ENCODE data around the gene ATP8A2.

The ATP8A2 gene

DNA sequence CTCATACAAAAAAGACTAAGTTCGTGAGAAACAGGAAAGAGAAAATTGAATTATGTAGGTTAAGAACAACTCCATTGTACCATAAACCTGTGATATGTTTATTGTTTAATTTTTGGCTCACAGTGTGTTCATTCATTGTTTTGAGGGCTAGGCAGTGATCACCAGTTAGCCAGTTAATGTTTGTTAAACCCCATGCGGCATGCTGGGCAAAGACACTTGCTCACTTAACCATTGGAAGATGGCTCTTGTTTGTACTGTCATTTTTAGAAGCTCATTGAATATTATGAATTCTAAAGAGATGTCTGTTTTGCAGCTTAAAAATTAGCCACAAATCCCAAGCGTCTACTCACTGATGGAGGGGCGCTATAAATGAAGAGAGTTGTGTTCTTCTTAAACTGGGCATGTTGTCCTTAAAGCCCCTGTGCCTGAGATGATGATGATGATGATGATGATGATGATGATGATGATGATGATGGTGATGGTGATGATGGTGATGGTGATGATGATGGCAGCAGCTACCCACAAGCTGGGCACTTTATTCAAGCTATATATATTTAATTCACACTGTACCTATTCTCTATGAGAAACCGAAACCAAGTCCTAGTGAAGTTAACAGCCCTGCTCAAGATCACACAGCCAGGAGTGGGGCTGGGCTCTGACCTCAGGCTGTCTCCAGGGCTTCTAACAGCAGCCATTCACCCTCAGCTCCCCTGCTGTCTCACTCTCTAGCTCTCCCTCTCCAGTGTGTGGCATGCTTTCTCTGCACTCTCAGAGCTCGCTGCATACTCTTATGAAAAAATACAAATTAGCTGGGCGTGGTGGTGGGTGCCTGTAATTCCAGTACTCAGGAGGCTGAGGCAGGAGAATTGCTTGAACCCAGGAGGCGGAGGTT, 510.9 kb downstream of the ATP8A2 start:
- no peak for DNase-seq (ENCODE audit: low read depth, low spot score)
- Histone ChIP-seq H3K27ac (peak overlapping the region; percentile 71), H3K36me3 (ENCODE audit: insufficient read depth, low read length) (no peaks in the 10 kb centered on the region), H3K9ac (ENCODE audit: insufficient read length) (peak overlapping the region; percentile 67), H3K4me3 (peak overlapping the region; percentile 67), H3K9me3 (ENCODE audit: low read depth, low read length) (no peaks in the 10 kb centered on the region)
- TF ChIP-seq POLR2AphosphoS5 (IDR thresholded peaks at IDR 0.05; ENCODE audit: borderline replicate concordance, low read depth, low read length) = no peak

DNA sequence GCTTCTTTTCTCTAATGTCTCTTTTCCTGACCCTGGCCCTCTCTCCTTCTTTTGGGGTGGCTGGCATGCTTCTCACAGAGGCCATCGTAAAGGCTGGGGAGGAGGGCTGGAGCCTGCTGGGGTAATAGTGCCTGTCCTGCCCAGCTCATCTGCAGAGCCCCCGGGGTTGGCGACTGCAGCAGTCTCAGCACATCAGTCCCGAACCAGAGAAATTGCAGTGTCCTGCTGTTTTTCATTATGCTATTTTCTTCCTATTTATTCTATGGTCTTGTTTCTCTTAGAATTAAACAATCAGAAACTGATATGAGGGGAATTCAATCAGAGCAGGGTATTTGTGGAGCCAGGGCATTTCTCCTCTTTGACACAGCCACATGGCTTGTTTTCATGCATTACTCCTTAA, 513.6 kb downstream of the ATP8A2 start:
- no peak for DNase-seq (ENCODE audit: low read depth, low spot score)
- TF ChIP-seq POLR2AphosphoS5 (IDR thresholded peaks at IDR 0.05; ENCODE audit: borderline replicate concordance, low read depth, low read length) (no peak), FOXP2 (optimal IDR thresholded peaks at IDR 0.05; ENCODE audit: control extremely low read depth, extremely low read length, insufficient read depth) (no peak), EZH2 (IDR thresholded peaks at IDR 0.05) (no peak)
- Histone ChIP-seq H3K9ac (ENCODE audit: insufficient read length) (no peak overlapping the region), H3K36me3 (ENCODE audit: insufficient read depth, low read length) (no peaks in the 10 kb centered on the region), H3K9me3 (ENCODE audit: low read depth, low read length) (no peaks in the 10 kb centered on the region), H3K27ac (no peak overlapping the region), H3K4me3 (no peak overlapping the region)

DNA sequence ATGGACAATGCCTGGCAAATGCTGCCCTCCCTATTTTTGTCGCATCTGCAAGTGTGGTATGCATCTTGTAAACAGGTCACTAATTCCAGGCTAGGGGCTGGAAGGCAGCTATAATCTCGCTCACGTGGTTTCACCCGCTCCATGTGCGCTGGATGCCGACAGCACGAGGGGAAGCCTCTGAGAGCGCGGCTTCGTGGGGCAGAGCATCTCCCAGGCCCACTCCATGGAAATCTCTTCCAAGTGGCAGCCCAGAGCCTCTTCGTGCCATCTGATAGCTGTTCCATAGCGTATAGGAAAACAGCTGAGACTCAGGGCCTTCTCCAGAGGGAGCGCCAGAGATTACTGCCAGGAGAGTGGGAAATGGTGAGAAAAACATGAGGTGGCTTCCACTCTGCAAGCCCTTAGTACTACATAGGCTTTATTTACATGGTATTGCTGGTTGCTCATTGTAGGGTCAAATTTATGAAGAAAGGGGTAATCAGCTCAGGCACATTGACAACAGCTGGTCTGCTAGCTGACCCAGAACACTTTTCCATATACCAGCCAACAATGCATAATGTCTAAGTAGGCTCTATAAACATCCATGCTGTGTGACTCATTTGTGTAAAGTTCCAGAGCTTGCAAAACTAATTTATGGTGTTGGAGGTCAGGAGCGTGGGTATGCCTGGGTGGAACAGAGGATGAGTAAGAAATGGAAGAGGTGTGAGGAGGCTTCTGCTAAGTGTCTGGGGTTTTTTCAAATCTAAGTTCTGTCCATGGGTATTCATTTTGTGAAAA, 514.9 kb downstream of the ATP8A2 start:
- Histone ChIP-seq H3K9me3 (ENCODE audit: low read depth, low read length) (no peaks in the 10 kb centered on the region), H3K9ac (ENCODE audit: insufficient read length) (no peak overlapping the region), H3K4me3 (no peak overlapping the region), H3K27ac (no peak overlapping the region), H3K36me3 (ENCODE audit: insufficient read depth, low read length) (no peaks in the 10 kb centered on the region)
- DNase-seq (ENCODE audit: low read depth, low spot score) = no peak
- no peak for TF ChIP-seq FOXP2 (optimal IDR thresholded peaks at IDR 0.05; ENCODE audit: control extremely low read depth, extremely low read length, insufficient read depth)
- TF ChIP-seq POLR2AphosphoS5 (IDR thresholded peaks at IDR 0.05; ENCODE audit: borderline replicate concordance, low read depth, low read length) = no peak
- no peak for TF ChIP-seq EZH2 (IDR thresholded peaks at IDR 0.05)

DNA sequence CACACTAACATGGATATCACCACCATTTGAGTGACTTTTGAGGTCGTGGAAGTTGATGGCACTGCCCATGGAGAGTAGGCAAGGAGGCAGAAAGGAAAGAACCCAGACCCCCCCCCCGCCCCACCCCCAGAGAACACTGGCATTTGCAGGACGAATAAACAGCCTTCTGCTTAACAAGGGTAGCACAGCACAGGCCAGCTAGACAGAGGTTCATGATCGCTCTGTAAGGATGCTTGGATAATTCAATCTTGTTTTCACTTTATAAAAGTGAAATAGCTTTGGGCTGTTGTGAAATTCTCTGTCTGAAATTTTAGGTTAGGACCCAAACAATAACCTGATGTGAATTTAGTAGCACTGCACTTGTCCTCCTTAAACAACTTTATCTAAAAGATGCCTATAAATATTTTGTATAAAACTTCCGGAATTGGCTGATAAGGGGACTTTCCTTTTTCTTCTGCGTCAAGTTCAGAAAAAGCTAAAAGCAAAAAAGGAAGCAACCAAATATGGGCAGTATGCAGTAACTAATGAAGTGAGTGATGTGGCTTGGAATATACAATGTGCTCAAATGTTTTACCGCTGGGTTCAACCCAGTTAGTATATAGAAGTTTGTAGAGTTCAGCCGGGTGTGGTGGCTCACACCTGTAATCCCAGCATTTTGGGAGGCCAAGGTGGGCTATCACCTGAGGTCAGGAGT, 516.3 kb downstream of the ATP8A2 start:
- no peak for DNase-seq (ENCODE audit: low read depth, low spot score)
- no peaks in the 10 kb centered on the region for H3K36me3 ChIP-seq (ENCODE audit: insufficient read depth, low read length)
- TF ChIP-seq FOXP2 (optimal IDR thresholded peaks at IDR 0.05; ENCODE audit: control extremely low read depth, extremely low read length, insufficient read depth) (no peak), POLR2AphosphoS5 (IDR thresholded peaks at IDR 0.05; ENCODE audit: borderline replicate concordance, low read depth, low read length) (no peak), EZH2 (IDR thresholded peaks at IDR 0.05) (no peak)
- no peak overlapping the region for H3K9ac ChIP-seq (ENCODE audit: insufficient read length)
- no peak overlapping the region for H3K4me3 ChIP-seq
- no peak overlapping the region for H3K27ac ChIP-seq
- H3K9me3 ChIP-seq (ENCODE audit: low read depth, low read length) = no peaks in the 10 kb centered on the region

DNA sequence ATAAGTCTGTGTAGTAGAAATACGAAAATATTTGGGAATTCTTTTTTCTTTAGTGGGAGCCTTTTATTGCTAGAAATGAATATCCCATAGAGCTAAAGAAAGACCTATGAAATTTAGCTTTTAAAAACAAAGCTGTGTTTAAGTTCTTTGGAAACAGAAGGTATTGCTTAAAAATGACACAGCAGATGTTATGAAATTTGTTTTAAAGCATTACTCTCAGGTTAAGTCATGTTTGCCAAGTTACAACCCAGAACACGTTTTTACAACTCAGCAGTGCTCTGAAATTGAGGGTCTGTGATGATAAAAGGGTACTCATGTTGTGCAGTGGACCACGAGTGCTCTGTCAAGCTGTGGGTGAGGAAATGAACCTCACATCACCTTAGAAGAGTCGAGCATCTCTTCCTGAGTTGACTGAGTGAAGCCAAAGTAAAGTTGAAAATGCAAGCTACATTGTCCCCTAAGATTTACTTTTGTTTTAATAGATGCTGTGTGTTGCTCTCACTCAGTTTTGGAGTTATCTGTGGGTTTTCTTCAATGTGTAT, 519.0 kb downstream of the ATP8A2 start:
- H3K36me3 ChIP-seq (ENCODE audit: insufficient read depth, low read length) = no peaks in the 10 kb centered on the region
- H3K9ac ChIP-seq (ENCODE audit: insufficient read length) = no peak overlapping the region
- H3K9me3 ChIP-seq (ENCODE audit: low read depth, low read length) = no peaks in the 10 kb centered on the region
- DNase-seq (ENCODE audit: low read depth, low spot score) = no peak
- H3K27ac ChIP-seq = no peak overlapping the region
- H3K4me3 ChIP-seq = no peak overlapping the region
- TF ChIP-seq EZH2 (IDR thresholded peaks at IDR 0.05) = no peak
- no peak for TF ChIP-seq FOXP2 (optimal IDR thresholded peaks at IDR 0.05; ENCODE audit: control extremely low read depth, extremely low read length, insufficient read depth)
- no peak for TF ChIP-seq POLR2AphosphoS5 (IDR thresholded peaks at IDR 0.05; ENCODE audit: borderline replicate concordance, low read depth, low read length)

GRCh38 chr13:25898991-25899390, 527.2 kb downstream of the ATP8A2 start:
- Histone ChIP-seq H3K27ac (no peak overlapping the region), H3K9me3 (ENCODE audit: low read depth, low read length) (no peaks in the 10 kb centered on the region)
- TF ChIP-seq EZH2 (IDR thresholded peaks at IDR 0.05) (no peak), POLR2AphosphoS5 (IDR thresholded peaks at IDR 0.05; ENCODE audit: borderline replicate concordance, low read depth, low read length) (no peak), FOXP2 (optimal IDR thresholded peaks at IDR 0.05; ENCODE audit: control extremely low read depth, extremely low read length, insufficient read depth) (no peak)

DNA sequence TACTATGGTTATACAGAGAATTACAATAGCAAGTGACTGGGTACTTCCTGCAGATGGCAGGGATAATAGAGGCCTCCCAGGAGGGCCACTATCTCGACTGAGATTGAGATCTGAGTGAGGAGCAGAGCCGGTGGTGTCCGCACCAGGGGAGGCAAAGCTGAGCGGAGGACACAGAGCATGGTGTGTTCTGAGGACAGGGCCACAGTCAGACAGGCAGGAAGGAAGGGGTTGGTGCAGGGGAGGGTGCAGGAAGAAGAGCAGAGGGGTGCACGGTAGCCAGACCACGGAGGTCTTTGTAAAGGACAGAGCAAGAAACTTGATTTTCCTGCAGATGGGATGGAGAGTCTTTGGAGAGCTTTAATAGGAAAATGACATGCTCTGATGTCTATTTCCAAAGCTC, 527.7 kb downstream of the ATP8A2 start:
- TF ChIP-seq POLR2AphosphoS5 (IDR thresholded peaks at IDR 0.05; ENCODE audit: borderline replicate concordance, low read depth, low read length) = no peak
- TF ChIP-seq FOXP2 (optimal IDR thresholded peaks at IDR 0.05; ENCODE audit: control extremely low read depth, extremely low read length, insufficient read depth) = no peak
- TF ChIP-seq EZH2 (IDR thresholded peaks at IDR 0.05) = no peak
- Histone ChIP-seq H3K36me3 (ENCODE audit: insufficient read depth, low read length) (no peaks in the 10 kb centered on the region), H3K9ac (ENCODE audit: insufficient read length) (no peak overlapping the region), H3K9me3 (ENCODE audit: low read depth, low read length) (no peaks in the 10 kb centered on the region), H3K4me3 (0 out of 2 replicates have a peak overlapping the region, but pooled peaks have one; percentile 27), H3K27ac (no peak overlapping the region)
- DNase-seq (ENCODE audit: low read depth, low spot score) = no peak

More at GRCh38 chr13:25898991-25899390, 527.2 kb downstream of the ATP8A2 start:
- no peaks in the 10 kb centered on the region for H3K36me3 ChIP-seq (ENCODE audit: insufficient read depth, low read length)
- no peak overlapping the region for H3K9ac ChIP-seq (ENCODE audit: insufficient read length)
- no peak overlapping the region for H3K4me3 ChIP-seq
- no peak for DNase-seq (ENCODE audit: low read depth, low spot score)

- no peak overlapping the region for H3K9ac ChIP-seq (ENCODE audit: insufficient read length)
- H3K36me3 ChIP-seq (ENCODE audit: insufficient read depth, low read length) = no peaks in the 10 kb centered on the region
- H3K9me3 ChIP-seq (ENCODE audit: low read depth, low read length) = no peaks in the 10 kb centered on the region
- TF ChIP-seq POLR2AphosphoS5 (IDR thresholded peaks at IDR 0.05; ENCODE audit: borderline replicate concordance, low read depth, low read length) (no peak), EZH2 (IDR thresholded peaks at IDR 0.05) (no peak), FOXP2 (optimal IDR thresholded peaks at IDR 0.05; ENCODE audit: control extremely low read depth, extremely low read length, insufficient read depth) (no peak)
- peak; percentile 60 for DNase-seq (ENCODE audit: low read depth, low spot score)
- H3K4me3 ChIP-seq = peak overlapping the region; percentile 27; the same call in 1 of the 2 replicates
- no peak overlapping the region for H3K27ac ChIP-seq
Observed at GRCh38 chr13:25899952-25900351, 528.2 kb downstream of the ATP8A2 start.
